ENCODE measurements around the gene MKRN3.

GRCh38 chr15:23566071-23566554, 639 bp downstream of the MKRN3 start:
- TF ChIP-seq, protein P1, sequence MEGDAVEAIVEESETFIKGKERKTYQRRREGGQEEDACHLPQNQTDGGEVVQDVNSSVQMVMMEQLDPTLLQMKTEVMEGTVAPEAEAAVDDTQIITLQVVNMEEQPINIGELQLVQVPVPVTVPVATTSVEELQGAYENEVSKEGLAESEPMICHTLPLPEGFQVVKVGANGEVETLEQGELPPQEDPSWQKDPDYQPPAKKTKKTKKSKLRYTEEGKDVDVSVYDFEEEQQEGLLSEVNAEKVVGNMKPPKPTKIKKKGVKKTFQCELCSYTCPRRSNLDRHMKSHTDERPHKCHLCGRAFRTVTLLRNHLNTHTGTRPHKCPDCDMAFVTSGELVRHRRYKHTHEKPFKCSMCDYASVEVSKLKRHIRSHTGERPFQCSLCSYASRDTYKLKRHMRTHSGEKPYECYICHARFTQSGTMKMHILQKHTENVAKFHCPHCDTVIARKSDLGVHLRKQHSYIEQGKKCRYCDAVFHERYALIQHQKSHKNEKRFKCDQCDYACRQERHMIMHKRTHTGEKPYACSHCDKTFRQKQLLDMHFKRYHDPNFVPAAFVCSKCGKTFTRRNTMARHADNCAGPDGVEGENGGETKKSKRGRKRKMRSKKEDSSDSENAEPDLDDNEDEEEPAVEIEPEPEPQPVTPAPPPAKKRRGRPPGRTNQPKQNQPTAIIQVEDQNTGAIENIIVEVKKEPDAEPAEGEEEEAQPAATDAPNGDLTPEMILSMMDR (IDR thresholded peaks at IDR 0.05), result no peak
- TF ChIP-seq POLR2A (IDR thresholded peaks at IDR 0.05), result no peak
